Common myeloid progenitor, CD34-positive (primary cell): ENCODE results near the gene PEX10.

Source experiments
- CTCF ChIA-PET: fragments of 350-600 bp; sonication (Branson Sonifier 250); formaldehyde crosslinking; loops from one replicate; lab custom pipeline; 2021; ENCODE audit warnings: antibody characterized with exemption; lab: Charles Lee
- POLR2A ChIA-PET: fragments of 350-600 bp; sonication (Branson Sonifier 250); formaldehyde crosslinking; loops from one replicate; lab custom pipeline; 2021; ENCODE audit warnings: antibody characterized with exemption; lab: Charles Lee
- DNase-seq, 3 donors: peaks; one replicate each; pipeline versions ENCODE4 v3.0.0 to v3.0.0-alpha.2; 2013
- H3K27ac ChIP-seq, 2 experiments: 1 replicate in 1 of 2; 2 replicates in 1 of 2; pipeline ENCODE4 v1.7.0; 2013; ENCODE audit warnings: inconsistent platforms in 2 of 2, low read length in 2 of 2, mild to moderate bottlenecking in 2 of 2, low read depth in 1 of 2, moderate library complexity in 1 of 2; ENCODE audit not compliant: severe bottlenecking in 2 of 2, insufficient read depth in 1 of 2, poor library complexity in 1 of 2
- H3K27me3 ChIP-seq, 5 experiments: replicated peaks in 2 of 5; 1 replicate in 3 of 5; 2 replicates in 2 of 5; pipeline versions ENCODE4 v1.6.1 to v1.7.0; 2013; ENCODE audit warnings: low read length in 4 of 5, mild to moderate bottlenecking in 2 of 5, moderate library complexity in 2 of 5, inconsistent platforms in 1 of 5; ENCODE audit not compliant: insufficient read depth in 5 of 5, control insufficient read depth in 4 of 5
- H3K36me3 ChIP-seq, 4 experiments: 1 replicate in 2 of 4; 2 replicates in 2 of 4; pipeline versions ENCODE4 v1.6.1 to v1.7.0; 2013; ENCODE audit warnings: low read length in 3 of 4, control low read depth in 1 of 4, mild to moderate bottlenecking in 1 of 4; ENCODE audit not compliant: control insufficient read depth in 4 of 4, insufficient read depth in 4 of 4
- H3K4me1 ChIP-seq, 4 experiments: 1 replicate in 3 of 4; 2 replicates in 1 of 4; pipeline versions ENCODE4 v1.6.1 to v1.7.1; 2013; ENCODE audit warnings: low read length in 3 of 4, mild to moderate bottlenecking in 3 of 4, control low read depth in 1 of 4, inconsistent platforms in 1 of 4, moderate library complexity in 1 of 4; ENCODE audit not compliant: control insufficient read depth in 4 of 4, insufficient read depth in 4 of 4; ENCODE audit errors: control extremely low read depth in 1 of 4
- H3K4me3 ChIP-seq, 7 experiments: 1 replicate in 4 of 7; 2 replicates in 3 of 7; pipeline versions ENCODE4 v1.5.1 to v1.7.0; 2013; ENCODE audit warnings: mild to moderate bottlenecking in 7 of 7, low read length in 6 of 7, moderate library complexity in 6 of 7, inconsistent platforms in 2 of 7, low read depth in 2 of 7, control low read depth in 1 of 7; ENCODE audit not compliant: insufficient read depth in 4 of 7, control insufficient read depth in 1 of 7; ENCODE audit errors: extremely low read depth in 1 of 7
- H3K9me3 ChIP-seq, 5 experiments: 1 replicate in 4 of 5; 2 replicates in 1 of 5; pipeline versions ENCODE4 v1.6.1 to v1.7.1; 2013; ENCODE audit warnings: low read length in 4 of 5, mild to moderate bottlenecking in 2 of 5, inconsistent platforms in 1 of 5, low read depth in 1 of 5, moderate library complexity in 1 of 5; ENCODE audit not compliant: control insufficient read depth in 4 of 5, insufficient read depth in 2 of 5; ENCODE audit errors: control extremely low read depth in 1 of 5
- WGBS: methylation state at CpG from one replicate; pipeline ENCODE4 v1.1.5; 2013; ENCODE audit not compliant: insufficient coverage; 5-methylcytosine and 5-hydroxymethylcytosine counted together

PEX10 gene

GRCh38 chr1:2437617-2438016 is 25.3 kb upstream of the PEX10 start:
- Histone ChIP-seq H3K4me3 (no peak overlapping the region), H3K9me3 (peaks cover 0 to 6% (median 0%) of the 10 kb centered on the region in 5 experiments), H3K27ac (no peak overlapping the region), H3K4me1 (peaks cover 0 to 18% (median 11%) of the 10 kb centered on the region in 4 experiments), H3K36me3 (no peaks in the 10 kb centered on the region), H3K27me3 (peaks cover 0 to 38% (median 6%) of the 10 kb centered on the region in 5 experiments)
- ChIA-PET CTCF (no interaction called here), POLR2A (no interaction called here)
- DNase-seq, result no peak
- 100% methylated on average over 8 of the region's 15 CpGs for WGBS

- H3K36me3 ChIP-seq, result no peaks in the 10 kb centered on the region
- POLR2A ChIA-PET, result no interaction called here
- DNase-seq, result no peak
- H3K4me3 ChIP-seq, result no peak overlapping the region
- peaks cover 0 to 20% (median 11%) of the 10 kb centered on the region in 4 experiments for H3K4me1 ChIP-seq
- CTCF ChIA-PET, result no interaction called here
- no peak overlapping the region for H3K27ac ChIP-seq
- H3K9me3 ChIP-seq, result peaks cover 0 to 6% (median 0%) of the 10 kb centered on the region in 5 experiments
- WGBS, result 99% methylated on average over 6 of the region's 7 CpGs
- peaks cover 0 to 30% (median 1%) of the 10 kb centered on the region in 5 experiments for H3K27me3 ChIP-seq
Observed at GRCh38 chr1:2436876-2437275, 24.5 kb upstream of the PEX10 start.

GRCh38 chr1:2435746-2436355 is 23.5 kb upstream of the PEX10 start:
- Histone ChIP-seq H3K9me3 (peaks cover 0 to 4% (median 0%) of the 10 kb centered on the region in 5 experiments), H3K27me3 (peaks cover 0 to 21% (median 0%) of the 10 kb centered on the region in 5 experiments), H3K36me3 (no peaks in the 10 kb centered on the region), H3K4me3 (no peak overlapping the region), H3K4me1 (peaks cover 0 to 26% (median 13%) of the 10 kb centered on the region in 4 experiments), H3K27ac (no peak overlapping the region)
- 62% methylated on average over 2 of the region's 2 CpGs for WGBS
- POLR2A ChIA-PET, result no interaction called here
- no peak for DNase-seq
- CTCF ChIA-PET, result no interaction called here

- DNase-seq, result no peak
- CTCF ChIA-PET, result interaction anchor here (0.8 to 1.9 kb wide), 2 partner anchors 20 to 112 kb away, joined by 4 to 8 read pairs; no protein-coding TSS in a partner anchor
- no peak overlapping the region for H3K27ac ChIP-seq
- H3K27me3 ChIP-seq, result peaks cover 0 to 20% (median 0%) of the 10 kb centered on the region in 5 experiments
- H3K4me3 ChIP-seq, result no peak overlapping the region
- no peaks in the 10 kb centered on the region for H3K36me3 ChIP-seq
- POLR2A ChIA-PET, result no interaction called here
- H3K9me3 ChIP-seq, result peaks cover 0 to 1% (median 0%) of the 10 kb centered on the region in 5 experiments
- WGBS, result 83% methylated on average over 8 of the region's 9 CpGs
- H3K4me1 ChIP-seq, result peaks cover 0 to 26% (median 15%) of the 10 kb centered on the region in 4 experiments
Observed at GRCh38 chr1:2435091-2435490, 22.7 kb upstream of the PEX10 start.

- peaks cover 0 to 7% (median 3%) of the 10 kb centered on the region in 5 experiments for H3K9me3 ChIP-seq
- peaks cover 0 to 20% (median 0%) of the 10 kb centered on the region in 5 experiments for H3K27me3 ChIP-seq
- ChIA-PET POLR2A (interaction anchor here (0.7 kb wide), 1 partner anchor 13 kb away, joined by 4 read pairs; no protein-coding TSS in a partner anchor), CTCF (interaction anchor here (0.6 to 1.9 kb wide), 6 partner anchors 16 to 122 kb away, joined by 3 to 8 read pairs (median 4); partner anchors contain the start of gene TNFRSF14)
- H3K36me3 ChIP-seq, result no peaks in the 10 kb centered on the region
- H3K27ac ChIP-seq, result no peak overlapping the region
- H3K4me1 ChIP-seq, result peaks cover 0 to 33% (median 20%) of the 10 kb centered on the region in 4 experiments
- peak overlapping the region in 2 of 7 experiments; percentile 11 for H3K4me3 ChIP-seq
- peak; percentile 78 to 91 (median 84) for DNase-seq
- 55% methylated on average over 32 of the region's 34 CpGs for WGBS
Observed at GRCh38 chr1:2433936-2434655, 21.7 kb upstream of the PEX10 start.

GRCh38 chr1:2433196-2433595 is 20.8 kb upstream of the PEX10 start:
- ChIA-PET CTCF (no interaction called here), POLR2A (no interaction called here)
- Histone ChIP-seq H3K27ac (no peak overlapping the region), H3K4me1 (peaks cover 0 to 35% (median 20%) of the 10 kb centered on the region in 4 experiments), H3K4me3 (no peak overlapping the region), H3K9me3 (peaks cover 0 to 7% (median 3%) of the 10 kb centered on the region in 5 experiments), H3K36me3 (no peaks in the 10 kb centered on the region), H3K27me3 (peaks cover 0 to 20% (median 0%) of the 10 kb centered on the region in 5 experiments)
- 93% methylated on average over 10 of the region's 13 CpGs for WGBS
- no peak for DNase-seq
